OCI-LY7 (cell line): ENCODE results near the gene RASAL1. TPM values are rescaled to one million over a fixed set of nuclear protein-coding genes. Genes with fewer than 3 reads are reported as not detected.

Experiments used
- BruUV-seq: library from RNA; stranded (reverse); fragments of 400-500 nt; replicated peaks from 2 replicates; lab custom pipeline; 2021; lab: Mats Ljungman, UMichigan
- CTCF ChIA-PET: fragments of 300-600 bp; sonication (Branson Sonifier 250); formaldehyde crosslinking; loops from one replicate; lab custom pipeline; 2022; ENCODE audit warnings: antibody characterized with exemption; ENCODE audit not compliant: unreplicated experiment; lab: Charles Lee
- POLR2A ChIA-PET: fragments of 300-600 bp; sonication (Branson Sonifier 250); formaldehyde crosslinking; loops from one replicate; lab custom pipeline; 2022; ENCODE audit warnings: antibody characterized with exemption; lab: Charles Lee
- DNase-seq: peaks from one replicate; pipeline ENCODE4 v3.0.0-alpha.2; 2015; ENCODE audit warnings: low spot score
- H2AFZ ChIP-seq: fragments of 200-600 bp; sonication (generic), shearing (Covaris generic); 2 replicates; pipeline ENCODE4 v1.6.1; 2014; ENCODE audit warnings: mild to moderate bottlenecking, antibody characterized with exemption, low read length, moderate library complexity
- H3K27ac ChIP-seq: fragments of 200-600 bp; sonication (generic); 2 replicates; pipeline ENCODE4 v1.5.1; 2014; ENCODE audit warnings: mixed run types, low read depth, mild to moderate bottlenecking, moderate library complexity, low read length, inconsistent platforms; ENCODE audit not compliant: poor library complexity, severe bottlenecking
- H3K36me3 ChIP-seq: fragments of 200-600 bp; sonication (generic); 2 replicates; pipeline ENCODE4 v1.6.1; 2014; ENCODE audit warnings: mild to moderate bottlenecking, antibody characterized with exemption, low read length, moderate library complexity, mixed read lengths; ENCODE audit not compliant: insufficient read depth
- H3K4me1 ChIP-seq: fragments of 200-600 bp; sonication (generic); 2 replicates; pipeline ENCODE4 v1.5.1; 2014; ENCODE audit warnings: mild to moderate bottlenecking, low read length; ENCODE audit not compliant: insufficient read depth, poor library complexity, severe bottlenecking
- H3K4me2 ChIP-seq: fragments of 200-600 bp; sonication (generic); 2 replicates; pipeline ENCODE4 v1.6.1; 2014; ENCODE audit warnings: mild to moderate bottlenecking, low read length
- H3K4me3 ChIP-seq: fragments of 200-600 bp; sonication (generic); 2 replicates; pipeline ENCODE4 v1.5.1; 2014; ENCODE audit warnings: mild to moderate bottlenecking, low read depth, low read length; ENCODE audit not compliant: poor library complexity, severe bottlenecking
- H3K79me2 ChIP-seq: fragments of 200-600 bp; sonication (generic); 2 replicates; pipeline ENCODE4 v1.6.1; 2016; ENCODE audit warnings: low read depth, mild to moderate bottlenecking, low read length, moderate library complexity, mixed read lengths; ENCODE audit not compliant: insufficient read depth
- H3K9me2 ChIP-seq: fragments of 200-600 bp; sonication (generic); 2 replicates; pipeline ENCODE4 v1.6.1; 2016; ENCODE audit warnings: mild to moderate bottlenecking, low read length, mixed read lengths; ENCODE audit not compliant: insufficient read depth
- H3K9me3 ChIP-seq: fragments of 200-600 bp; sonication (generic); 2 replicates; pipeline ENCODE4 v1.6.1; 2014; ENCODE audit warnings: mild to moderate bottlenecking, mixed run types, low read length, mixed read lengths
- H4K20me1 ChIP-seq: fragments of 200-600 bp; sonication (generic); 2 replicates; pipeline ENCODE4 v1.6.1; 2014; ENCODE audit warnings: mild to moderate bottlenecking, antibody characterized with exemption, low read length, moderate library complexity, mixed read lengths; ENCODE audit not compliant: insufficient read depth
- CTCF ChIP-seq: fragments of 200-600 bp; sonication (generic); conservative IDR thresholded peaks from 2 replicates; pipeline ENCODE4 v1.5.1; 2014; ENCODE audit warnings: mild to moderate bottlenecking, antibody characterized with exemption, low read length, moderate library complexity, mixed read lengths
- EZH2phosphoT487 ChIP-seq: fragments of 200-600 bp; sonication (generic); IDR thresholded peaks from 2 replicates; pipeline ENCODE4 v1.6.1; 2018; ENCODE audit warnings: low read depth, borderline replicate concordance, mild to moderate bottlenecking, mixed run types, antibody characterized with exemption, low read length, moderate library complexity, mixed read lengths
- intact Hi-C: fragments of 100-400 bp; cut with micrococcal nuclease; formaldehyde crosslinking; loops from one replicate; pipeline ENCODE4 v1.10.0; 2022; ENCODE audit not compliant: unreplicated experiment
- total RNA-seq, 2 experiments: library from RNA; depleted of rRNA in 1 of 2; stranded (reverse); fragments of >200 nt in 1 of 2; shearing (Covaris generic) in 1 of 2; gene quantifications; 2 replicates each; pipeline ENCODE4 v1.2.3, GENCODE V29; 2014 to 2022

RASAL1 gene
- total RNA-seq, 2 experiments from 2014 or later: 74.4 to 89.1 TPM

- CTCF ChIA-PET: no interaction called here
- POLR2A ChIA-PET: interaction anchor here (0.9 kb wide), 1 partner anchor 14 kb away, joined by 5 read pairs; no protein-coding TSS in a partner anchor
- TF ChIP-seq CTCF (no peak), EZH2phosphoT487 (no peak)
Measured at GRCh38 chr12:113106361-113106760, 29.2 kb downstream of the RASAL1 start.

GRCh38 chr12:113105606-113106271 is 29.8 kb downstream of the RASAL1 start:
- intact Hi-C loops: loop anchor here (1.0 kb wide), 1 partner anchor 48 kb away; no protein-coding TSS in a partner anchor
- H3K9me2 ChIP-seq: no peaks in the 10 kb centered on the region
- 0 out of 2 replicates have a peak, but pooled peaks have one; percentile 21 for TF ChIP-seq CTCF
- no peak for TF ChIP-seq EZH2phosphoT487
- H4K20me1 ChIP-seq: no peaks in the 10 kb centered on the region
- H3K4me2 ChIP-seq: no peak overlapping the region
- no peak overlapping the region for H3K4me3 ChIP-seq
- DNase-seq: no peak
- no peaks in the 10 kb centered on the region for H3K79me2 ChIP-seq
- peak overlapping the region; percentile 23 for H3K27ac ChIP-seq
- H3K36me3 ChIP-seq: peaks cover 85% of the 10 kb centered on the region
- ChIA-PET CTCF (no interaction called here), POLR2A (no interaction called here)
- BruUV-seq: no TSS peak
- peaks cover 62% of the 10 kb centered on the region for H3K4me1 ChIP-seq
- no peak overlapping the region for H2AFZ ChIP-seq
- no peaks in the 10 kb centered on the region for H3K9me3 ChIP-seq

More at GRCh38 chr12:113106361-113106760, 29.2 kb downstream of the RASAL1 start:
- Histone ChIP-seq H4K20me1 (no peaks in the 10 kb centered on the region), H2AFZ (no peak overlapping the region), H3K36me3 (peaks cover 87% of the 10 kb centered on the region), H3K9me3 (no peaks in the 10 kb centered on the region), H3K4me3 (no peak overlapping the region), H3K4me1 (peaks cover 55% of the 10 kb centered on the region), H3K9me2 (no peaks in the 10 kb centered on the region), H3K4me2 (no peak overlapping the region), H3K27ac (peak overlapping the region; percentile 23), H3K79me2 (no peaks in the 10 kb centered on the region)
- intact Hi-C loops: loop anchor here (1.0 kb wide), 1 partner anchor 47 kb away; no protein-coding TSS in a partner anchor
- no TSS peak for BruUV-seq
- DNase-seq: no peak
